Loucy (cell line): ENCODE results near the gene FARS2.

Experiments
- H2AFZ ChIP-seq: fragments of 200-600 bp; sonication (generic); 2 replicates; pipeline ENCODE4 v1.6.0; 2016; ENCODE audit warnings: antibody characterized with exemption, mild to moderate bottlenecking, low read length, moderate library complexity
- H3F3A ChIP-seq: fragments of 200-600 bp; 2 replicates; pipeline ENCODE4 v1.6.0; 2016; ENCODE audit warnings: antibody characterized with exemption, low read depth, mild to moderate bottlenecking
- H3K27me3 ChIP-seq: fragments of 200-600 bp; sonication (generic); 2 replicates; pipeline ENCODE4 v1.6.1; 2014; ENCODE audit warnings: low read length, mild to moderate bottlenecking; ENCODE audit not compliant: insufficient read depth, poor library complexity, severe bottlenecking
- H3K36me3 ChIP-seq: fragments of 200-600 bp; sonication (generic); 2 replicates; pipeline ENCODE4 v1.6.1; 2016; ENCODE audit warnings: low read length; ENCODE audit not compliant: insufficient read depth
- H3K4me1 ChIP-seq: fragments of 200-600 bp; sonication (generic); 2 replicates; pipeline ENCODE4 v1.5.1; 2014; ENCODE audit warnings: low read length, mild to moderate bottlenecking; ENCODE audit not compliant: insufficient read depth, poor library complexity, severe bottlenecking
- H3K4me2 ChIP-seq: fragments of 200-600 bp; sonication (generic); 2 replicates; pipeline ENCODE4 v1.6.0; 2014; ENCODE audit warnings: antibody characterized with exemption, low read length, low read depth, mild to moderate bottlenecking; ENCODE audit not compliant: poor library complexity, severe bottlenecking
- H3K4me3 ChIP-seq: fragments of 200-600 bp; sonication (generic); 2 replicates; pipeline ENCODE4 v1.5.1; 2014; ENCODE audit warnings: low read length, mild to moderate bottlenecking, mixed read lengths; ENCODE audit not compliant: poor library complexity, severe bottlenecking
- H3K79me2 ChIP-seq: fragments of 200-600 bp; sonication (generic); 2 replicates; pipeline ENCODE4 v1.6.1; 2014; ENCODE audit warnings: low read length; ENCODE audit not compliant: insufficient read depth
- H3K9ac ChIP-seq: fragments of 200-600 bp; sonication (generic); 2 replicates; pipeline ENCODE4 v1.6.0; 2014; ENCODE audit warnings: mild to moderate bottlenecking, low read depth, low read length, moderate library complexity; ENCODE audit not compliant: poor library complexity, severe bottlenecking
- H3K9me2 ChIP-seq: fragments of 200-600 bp; sonication (generic); replicated peaks from 2 replicates; pipeline ENCODE4 v1.6.1; 2016; ENCODE audit warnings: low read depth, low read length, mixed read lengths
- H3K9me3 ChIP-seq: fragments of 200-600 bp; sonication (generic); 2 replicates; pipeline ENCODE4 v1.6.1; 2014; ENCODE audit warnings: mild to moderate bottlenecking, antibody characterized with exemption, low read length, low read depth; ENCODE audit not compliant: insufficient read depth
- H4K20me1 ChIP-seq: fragments of 200-600 bp; sonication (generic); 2 replicates; pipeline ENCODE4 v1.6.0; 2014; ENCODE audit warnings: antibody characterized with exemption, low read length, mild to moderate bottlenecking; ENCODE audit not compliant: insufficient read depth, poor library complexity, severe bottlenecking
- CTCF ChIP-seq: fragments of 200-600 bp; sonication (generic); conservative IDR thresholded peaks from 2 replicates; pipeline ENCODE4 v1.5.1; 2014; ENCODE audit warnings: mild to moderate bottlenecking, antibody characterized with exemption, low read length
- EZH2phosphoT487 ChIP-seq: fragments of 200-600 bp; IDR thresholded peaks from 2 replicates; pipeline ENCODE4 v1.6.1; 2018; ENCODE audit warnings: antibody characterized with exemption, mild to moderate bottlenecking, moderate library complexity, borderline replicate concordance

The FARS2 gene

GRCh38 chr6:5547556-5547955 lies 286.2 kb downstream of the FARS2 start:
- Histone ChIP-seq H3K9me2 (no peaks in the 10 kb centered on the region), H3K9me3 (peaks cover 6% of the 10 kb centered on the region; the same call in 1 of the 2 replicates), H3K4me3 (no peak overlapping the region), H3K27me3 (no peaks in the 10 kb centered on the region), H3K4me1 (no peaks in the 10 kb centered on the region), H3K36me3 (no peaks in the 10 kb centered on the region), H3K4me2 (no peak overlapping the region), H3K79me2 (no peaks in the 10 kb centered on the region), H3F3A (no peaks in the 10 kb centered on the region), H2AFZ (no peak overlapping the region), H4K20me1 (no peaks in the 10 kb centered on the region), H3K9ac (no peak overlapping the region)
- TF ChIP-seq EZH2phosphoT487 (no peak), CTCF (no peak)

GRCh38 chr6:5550631-5551030 lies 289.3 kb downstream of the FARS2 start:
- Histone ChIP-seq H3K4me2 (no peak overlapping the region), H3K4me3 (no peak overlapping the region), H3K9me2 (no peaks in the 10 kb centered on the region), H4K20me1 (no peaks in the 10 kb centered on the region), H3F3A (no peaks in the 10 kb centered on the region), H3K27me3 (no peaks in the 10 kb centered on the region), H3K9me3 (peaks cover 6% of the 10 kb centered on the region; the same call in 1 of the 2 replicates), H2AFZ (no peak overlapping the region), H3K9ac (no peak overlapping the region), H3K36me3 (no peaks in the 10 kb centered on the region), H3K79me2 (no peaks in the 10 kb centered on the region), H3K4me1 (no peaks in the 10 kb centered on the region)
- TF ChIP-seq CTCF (no peak), EZH2phosphoT487 (no peak)

- Histone ChIP-seq H3K36me3 (no peaks in the 10 kb centered on the region), H3F3A (no peaks in the 10 kb centered on the region), H3K79me2 (no peaks in the 10 kb centered on the region), H3K4me3 (no peak overlapping the region), H3K9ac (no peak overlapping the region), H3K9me3 (peaks cover 6% of the 10 kb centered on the region; the same call in 1 of the 2 replicates), H4K20me1 (no peaks in the 10 kb centered on the region), H3K27me3 (no peaks in the 10 kb centered on the region), H2AFZ (no peak overlapping the region), H3K4me2 (no peak overlapping the region), H3K4me1 (no peaks in the 10 kb centered on the region), H3K9me2 (no peaks in the 10 kb centered on the region)
- TF ChIP-seq CTCF (no peak), EZH2phosphoT487 (no peak)
Observed at GRCh38 chr6:5552243-5552642, 290.9 kb downstream of the FARS2 start.
